GM12875 (cell line): ENCODE results near the gene EEF2KMT.

Experiments
- H3K4me3 ChIP-seq: one replicate; pipeline ENCODE4 v1.5.1; 2011; ENCODE audit warnings: low read depth, low read length, control low read depth
- TF ChIP-seq, protein P1 (sequence below): IDR thresholded peaks from 2 replicates; pipeline ENCODE4 v1.5.1; 2011; ENCODE audit warnings: low read depth, mild to moderate bottlenecking, control low read depth, inconsistent platforms, low read length, moderate library complexity, borderline replicate concordance; ENCODE audit not compliant: insufficient read depth

The EEF2KMT gene

DNA sequence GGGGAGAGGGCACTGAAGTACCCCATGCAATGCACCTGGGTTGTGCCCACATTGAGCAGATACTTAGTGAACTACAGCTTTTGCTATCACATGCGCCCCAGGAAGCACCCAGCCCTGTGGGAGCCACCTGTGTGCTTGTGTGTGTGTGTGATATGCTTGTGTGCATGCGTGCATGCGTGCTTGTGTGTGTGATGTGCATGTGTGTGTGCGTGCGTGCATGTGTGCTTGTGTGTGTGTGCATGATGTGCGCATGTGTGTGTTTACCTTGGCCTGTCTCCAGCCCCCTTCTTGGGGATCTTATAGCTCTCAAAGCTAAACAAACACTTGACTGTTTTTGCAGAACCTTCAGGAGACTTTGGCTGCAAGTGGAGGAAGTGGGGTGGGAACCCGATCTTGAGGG is 32.7 kb downstream of the EEF2KMT start:
- TF ChIP-seq, protein P1, sequence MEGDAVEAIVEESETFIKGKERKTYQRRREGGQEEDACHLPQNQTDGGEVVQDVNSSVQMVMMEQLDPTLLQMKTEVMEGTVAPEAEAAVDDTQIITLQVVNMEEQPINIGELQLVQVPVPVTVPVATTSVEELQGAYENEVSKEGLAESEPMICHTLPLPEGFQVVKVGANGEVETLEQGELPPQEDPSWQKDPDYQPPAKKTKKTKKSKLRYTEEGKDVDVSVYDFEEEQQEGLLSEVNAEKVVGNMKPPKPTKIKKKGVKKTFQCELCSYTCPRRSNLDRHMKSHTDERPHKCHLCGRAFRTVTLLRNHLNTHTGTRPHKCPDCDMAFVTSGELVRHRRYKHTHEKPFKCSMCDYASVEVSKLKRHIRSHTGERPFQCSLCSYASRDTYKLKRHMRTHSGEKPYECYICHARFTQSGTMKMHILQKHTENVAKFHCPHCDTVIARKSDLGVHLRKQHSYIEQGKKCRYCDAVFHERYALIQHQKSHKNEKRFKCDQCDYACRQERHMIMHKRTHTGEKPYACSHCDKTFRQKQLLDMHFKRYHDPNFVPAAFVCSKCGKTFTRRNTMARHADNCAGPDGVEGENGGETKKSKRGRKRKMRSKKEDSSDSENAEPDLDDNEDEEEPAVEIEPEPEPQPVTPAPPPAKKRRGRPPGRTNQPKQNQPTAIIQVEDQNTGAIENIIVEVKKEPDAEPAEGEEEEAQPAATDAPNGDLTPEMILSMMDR = no peak

DNA sequence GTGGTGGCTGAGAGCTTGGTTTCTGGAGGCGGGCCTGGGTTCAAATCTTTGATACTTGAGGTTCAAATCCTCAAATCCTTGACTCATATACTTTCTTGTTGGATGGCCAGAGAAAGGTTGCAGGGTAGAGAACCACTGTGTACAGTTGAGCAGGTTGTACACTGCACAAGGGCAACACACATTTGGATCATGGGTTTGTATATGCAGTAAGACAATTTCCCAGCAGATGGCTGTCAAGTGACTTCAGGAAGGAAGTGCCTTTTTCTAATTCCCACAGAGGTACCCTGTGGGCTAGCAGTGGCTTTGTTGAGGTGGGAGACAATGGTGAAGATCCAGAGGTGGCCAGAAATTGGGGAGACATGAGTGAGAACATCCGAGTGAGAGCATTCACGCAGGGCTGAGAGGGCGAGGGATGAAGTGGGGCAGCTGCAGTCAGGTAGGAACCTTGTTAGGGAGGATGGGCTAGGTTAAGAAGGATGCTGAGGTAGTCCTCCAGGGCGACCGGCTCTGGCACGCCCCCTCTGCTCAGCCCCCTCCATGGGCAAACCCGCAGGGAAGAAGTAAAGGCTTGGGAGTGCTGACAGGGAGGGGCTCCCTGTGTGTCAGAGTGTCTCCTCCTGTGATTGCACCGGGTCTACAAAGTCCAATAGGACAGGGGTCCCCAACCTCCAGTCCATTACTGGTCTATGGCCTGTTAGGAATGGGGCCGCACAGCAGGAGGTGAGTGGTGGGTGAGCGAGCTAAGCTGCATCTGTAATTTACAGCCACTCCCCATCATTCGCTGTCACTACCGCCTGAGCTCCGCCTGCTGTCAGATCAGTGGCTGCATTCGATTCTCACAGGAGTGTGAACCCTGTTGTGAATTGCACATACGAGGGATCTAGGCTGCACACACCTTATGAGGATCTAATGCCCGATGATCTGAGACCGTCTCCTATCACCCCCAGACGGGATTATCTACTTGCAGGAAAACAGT is 34.5 kb downstream of the EEF2KMT start:
- H3K4me3 ChIP-seq = no peak overlapping the region
- TF ChIP-seq, protein P1 = 0 out of 2 replicates have a peak, but pooled peaks have one; percentile 4

More for the DNA sequence above, 32.7 kb downstream of the EEF2KMT start:
- H3K4me3 ChIP-seq = no peak overlapping the region

DNA sequence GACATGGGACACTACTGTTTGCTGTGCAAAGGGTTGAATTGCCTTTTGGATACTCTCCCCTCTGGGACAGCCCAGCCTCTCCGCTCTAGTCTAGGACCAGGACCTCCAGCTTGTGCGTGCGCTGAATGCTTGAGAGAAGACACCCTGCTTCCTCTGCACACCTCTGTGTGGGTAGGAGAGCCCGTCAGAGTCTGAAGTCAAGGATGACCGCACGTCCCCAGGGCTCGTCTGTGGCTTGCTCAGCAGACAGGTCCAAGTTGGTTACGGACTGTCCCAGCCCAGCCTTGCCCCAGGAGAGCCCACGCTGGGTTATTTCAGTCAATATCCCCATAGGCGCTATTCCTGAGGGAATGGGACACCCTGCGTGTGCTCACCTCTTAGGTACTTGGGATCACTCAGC is 35.5 kb downstream of the EEF2KMT start:
- TF ChIP-seq, protein P1 = no peak
- H3K4me3 ChIP-seq = no peak overlapping the region

DNA sequence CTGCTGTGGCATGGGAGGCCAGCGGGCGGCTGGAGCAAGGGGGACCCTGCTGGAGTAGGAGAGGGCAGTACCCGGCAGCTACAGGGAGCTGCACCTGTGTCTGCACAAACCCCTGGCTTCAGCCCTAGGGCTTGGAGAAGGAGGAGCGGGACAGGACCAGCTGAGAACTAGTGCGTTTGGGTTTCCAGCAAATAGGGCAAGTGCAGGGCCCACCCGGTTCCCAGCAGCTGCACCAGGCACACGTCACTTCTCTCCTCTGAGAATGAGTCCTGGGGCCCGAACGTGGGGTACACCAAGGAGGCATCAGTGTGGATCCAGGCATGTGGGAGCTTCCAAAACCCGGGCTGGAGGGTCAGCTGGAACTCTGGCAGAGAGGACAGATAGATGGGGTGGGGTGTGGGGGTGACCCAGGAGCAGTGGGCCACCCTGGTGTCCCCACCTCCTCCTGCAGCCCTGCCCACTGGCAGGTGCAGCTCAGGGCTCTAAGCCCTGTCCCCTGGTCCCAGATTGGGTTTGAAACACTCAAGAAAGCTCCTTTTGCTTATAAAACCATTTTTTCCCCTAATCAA is 37.4 kb downstream of the EEF2KMT start:
- TF ChIP-seq, protein P1 = no peak
- H3K4me3 ChIP-seq = no peak overlapping the region

DNA sequence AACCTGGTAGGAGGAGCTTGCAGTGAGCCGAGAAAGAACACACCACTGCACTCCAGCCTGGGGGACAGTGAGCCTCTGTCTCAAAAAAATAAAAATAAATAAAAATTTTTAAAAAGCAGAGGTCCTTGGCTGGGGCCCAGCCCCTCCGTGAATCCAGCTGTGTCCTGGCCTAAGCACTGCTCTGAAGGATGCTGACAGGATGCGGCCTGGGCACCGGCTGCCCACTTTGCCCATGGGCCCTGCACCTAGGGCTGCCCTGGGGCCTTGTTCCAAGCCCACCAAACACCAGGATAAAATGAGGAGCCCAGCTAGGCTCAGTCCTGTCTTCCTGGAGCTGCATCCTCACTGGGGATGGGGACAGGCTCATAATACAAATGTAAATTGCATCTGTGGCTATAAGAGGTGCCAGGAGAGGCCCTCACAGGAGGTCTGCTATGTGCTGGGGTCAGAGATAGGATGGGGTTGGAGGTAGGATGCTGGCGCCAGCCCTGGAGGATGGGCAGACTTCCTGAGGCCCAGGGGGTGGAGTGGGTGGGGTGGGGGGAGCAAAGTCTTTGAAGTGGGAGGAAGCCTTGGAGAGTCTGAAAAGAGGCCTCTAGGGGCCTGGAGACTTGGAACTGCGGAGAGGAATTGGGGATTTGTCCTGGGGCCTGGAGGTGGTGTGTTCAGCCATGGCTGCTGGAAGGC is 38.1 kb downstream of the EEF2KMT start:
- TF ChIP-seq, protein P1 = no peak
- no peak overlapping the region for H3K4me3 ChIP-seq

DNA sequence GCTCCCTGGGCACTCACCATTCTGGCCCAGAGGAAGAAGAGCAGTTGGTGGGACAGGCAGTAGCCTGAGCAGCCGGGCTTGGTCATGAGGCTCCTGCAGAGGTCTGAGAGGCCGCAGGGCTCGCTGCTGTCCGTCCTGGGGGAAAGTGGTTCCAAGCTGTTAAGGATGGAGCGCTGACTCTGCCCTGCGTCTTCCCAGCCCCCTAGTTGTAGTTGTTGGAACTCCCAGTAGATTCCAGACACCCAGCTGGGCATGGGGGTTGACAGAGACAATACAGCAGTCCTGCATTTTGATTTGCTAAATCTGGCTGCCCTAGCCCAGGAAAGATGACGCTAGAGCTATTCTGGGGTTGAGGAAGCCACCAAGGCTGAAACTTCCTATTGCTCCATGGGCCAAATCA is 39.1 kb downstream of the EEF2KMT start:
- no peak overlapping the region for H3K4me3 ChIP-seq
- TF ChIP-seq, protein P1 = 0 out of 2 replicates have a peak, but pooled peaks have one; percentile 1
